ENCODE measurements around the gene RNF215.
A peak's percentile ranks its signal among the peaks of the same experiment; 100 is the strongest.
"Not testable (repeated sequence)": the region's sequence is repeated elsewhere in the genome, so short reads cannot be mapped to it uniquely, and the experiment has no call there.

RNF215 gene

DNA sequence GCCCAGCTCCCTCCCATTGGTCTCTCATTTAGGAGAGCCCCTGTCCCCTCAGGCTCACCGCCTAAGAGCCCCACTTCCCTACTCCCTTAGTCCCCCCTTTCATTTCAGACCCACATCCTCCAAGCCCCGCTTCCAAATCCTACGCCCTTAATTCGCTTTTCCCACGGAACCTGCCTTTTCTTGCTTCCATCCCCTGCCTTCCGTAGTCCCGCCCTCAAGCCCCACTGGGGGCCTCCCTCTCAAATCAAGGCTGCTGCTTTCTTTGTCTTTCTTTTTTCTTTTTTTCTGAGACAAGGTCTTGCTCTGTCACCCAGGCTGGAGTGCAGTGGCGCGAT, 30.0 kb downstream of the RNF215 start:
- DNase-seq: no peak

DNA sequence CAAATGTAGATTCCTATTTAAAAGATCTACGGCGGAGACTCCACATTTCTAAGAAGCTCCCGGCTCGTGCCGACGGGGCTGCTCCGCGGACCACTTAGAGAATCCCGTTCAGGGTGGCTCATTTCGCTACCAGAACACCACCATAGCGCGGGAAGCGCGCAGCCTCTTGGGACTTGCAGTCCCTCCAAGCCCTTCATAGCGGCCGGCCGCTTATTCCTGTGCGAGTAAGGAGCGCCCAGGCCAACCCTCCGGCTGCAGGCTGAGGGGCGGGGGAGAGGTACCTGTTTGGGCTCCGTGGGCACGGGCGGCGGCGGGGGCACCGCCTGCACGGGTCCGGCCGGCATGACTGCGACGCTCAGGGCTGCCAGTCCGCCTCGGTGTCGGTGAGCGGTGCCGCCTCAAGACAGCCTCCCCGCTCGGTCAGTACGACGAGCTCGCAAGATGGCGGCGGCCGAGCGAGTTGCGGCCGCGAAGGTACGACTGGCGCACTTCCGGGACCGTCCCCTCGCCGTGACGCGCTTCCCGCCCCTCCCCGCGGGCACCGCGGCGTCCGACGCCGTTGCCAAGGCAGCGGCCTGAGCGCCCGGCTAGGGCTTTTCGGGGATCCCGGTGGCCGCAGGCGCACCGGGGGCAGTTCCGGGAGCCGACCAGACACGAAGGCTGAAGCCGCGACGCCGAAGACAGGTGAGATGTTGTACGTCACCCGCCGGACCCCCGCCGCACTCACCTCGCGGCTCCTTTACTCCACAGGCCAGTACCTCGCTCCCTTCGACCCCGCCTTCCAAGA, 30.6 kb downstream of the RNF215 start, which contains the start of the genes CCDC157 and SF3A1:
TSS of gene CCDC157 (plus strand) at position 559 of the 787 bp plus-strand sequence. CDS start 8,994 bp downstream, outside the sequence.
TSS of gene SF3A1 (minus strand) at position 446 of the 787 bp plus-strand sequence. CDS start at position 344, 102 bp downstream.
- peak; percentile 89 for DNase-seq

DNA sequence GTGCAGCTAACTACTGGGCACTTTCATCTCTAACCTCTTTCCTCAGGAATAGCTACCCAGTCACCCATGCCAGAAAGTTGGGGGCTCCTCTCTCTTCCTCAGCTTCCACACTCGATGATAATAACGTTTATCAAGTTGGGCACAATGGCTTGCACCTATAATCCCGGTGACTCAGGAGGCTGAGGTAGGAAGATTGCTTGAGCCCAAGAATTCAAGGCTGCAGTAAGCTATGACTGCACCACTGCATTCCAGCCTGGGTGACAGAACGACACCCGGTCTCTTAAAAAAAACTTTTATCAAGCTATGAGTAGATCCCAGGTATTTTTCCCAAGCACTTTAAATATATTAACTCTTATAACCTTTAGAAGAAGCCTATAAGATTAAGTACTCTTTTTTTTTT, 32.6 kb downstream of the RNF215 start:
- no peak for DNase-seq

DNA sequence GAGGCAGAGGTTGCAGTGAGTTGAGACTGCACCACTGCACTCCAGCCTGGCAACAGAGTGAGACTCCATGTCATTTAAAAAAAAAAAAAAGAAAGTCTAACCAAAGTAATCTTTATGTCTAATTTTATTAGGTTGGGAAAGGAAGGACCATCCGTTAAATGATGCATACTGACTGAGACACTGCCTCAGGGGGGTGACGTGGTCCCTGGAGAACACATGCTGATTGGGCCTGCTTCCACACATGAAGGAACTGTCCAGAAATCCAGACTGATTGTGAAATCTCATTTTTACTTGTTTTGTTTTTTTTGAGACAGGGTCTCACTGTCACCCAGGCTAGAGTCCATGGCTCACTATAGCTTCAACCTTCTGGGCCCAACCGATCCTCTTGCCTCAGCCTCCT, 36.0 kb downstream of the RNF215 start:
- peak; percentile 60 for DNase-seq

DNA sequence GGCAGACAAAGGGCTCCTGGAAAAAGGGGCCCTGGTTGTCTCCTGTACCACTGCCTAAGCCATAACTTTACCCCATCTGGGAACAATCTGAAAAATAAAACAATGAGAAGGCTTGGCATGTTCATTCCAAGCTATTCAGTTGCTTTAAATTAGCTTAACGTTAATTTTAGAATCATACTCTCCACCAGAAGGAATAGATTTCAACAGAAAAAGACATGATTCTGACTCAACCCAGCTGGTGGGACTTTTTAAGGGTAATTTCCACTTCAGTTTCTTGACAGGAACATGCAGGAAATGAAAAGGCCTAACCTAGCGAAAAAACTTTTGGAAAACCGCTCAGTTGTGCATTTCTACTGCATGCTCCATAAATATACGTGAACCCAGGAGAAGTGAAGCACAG, 38.4 kb downstream of the RNF215 start:
- DNase-seq: no peak

DNA sequence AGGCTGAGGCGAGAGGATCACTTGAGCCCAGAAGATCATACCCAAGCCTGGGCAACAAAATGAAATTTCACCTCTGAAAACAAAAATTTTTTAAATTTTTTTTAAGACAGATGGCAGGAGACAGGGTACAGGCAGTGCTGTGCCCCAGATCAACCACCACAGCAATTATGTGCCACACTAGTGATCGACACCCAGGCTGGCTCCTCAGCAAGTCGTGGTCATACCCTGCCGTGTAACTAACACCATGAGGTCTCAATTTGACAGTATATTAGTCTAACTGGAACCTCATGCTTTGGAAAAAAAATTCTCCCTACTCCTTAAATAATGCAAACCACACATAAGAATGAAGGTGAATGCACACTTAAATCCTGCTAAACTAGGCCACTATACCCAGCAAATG, 38.8 kb downstream of the RNF215 start:
- DNase-seq: no peak

DNA sequence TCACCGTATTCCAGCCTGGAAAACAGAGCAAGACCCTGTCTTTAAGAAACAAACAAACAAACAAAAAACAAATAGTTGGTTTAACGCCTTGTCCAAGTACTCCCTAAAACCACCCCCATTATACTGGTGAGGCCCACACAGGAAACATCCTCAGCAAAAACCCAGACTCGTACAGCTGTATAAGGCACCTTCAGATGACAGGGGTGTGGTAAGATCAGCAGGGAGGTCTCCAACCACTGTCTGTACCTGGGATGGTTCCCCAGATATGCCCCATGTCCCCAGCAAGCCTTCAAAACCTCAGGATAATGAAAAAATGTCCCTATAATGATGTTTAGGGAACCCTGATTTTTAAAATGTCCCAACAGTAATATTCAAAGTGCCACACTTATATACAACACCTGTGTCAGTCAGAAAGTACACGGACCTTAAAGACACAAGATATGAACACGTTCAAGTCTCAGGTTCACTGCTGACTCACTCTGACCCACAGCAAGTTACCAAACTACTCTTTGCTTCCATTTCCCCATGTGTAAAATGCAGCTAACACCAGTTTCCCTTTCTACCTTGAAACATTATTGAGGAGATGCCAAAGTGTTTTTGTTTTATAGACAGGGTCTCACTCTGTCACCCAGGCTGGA, 39.8 kb downstream of the RNF215 start:
- DNase-seq: no peak

DNA sequence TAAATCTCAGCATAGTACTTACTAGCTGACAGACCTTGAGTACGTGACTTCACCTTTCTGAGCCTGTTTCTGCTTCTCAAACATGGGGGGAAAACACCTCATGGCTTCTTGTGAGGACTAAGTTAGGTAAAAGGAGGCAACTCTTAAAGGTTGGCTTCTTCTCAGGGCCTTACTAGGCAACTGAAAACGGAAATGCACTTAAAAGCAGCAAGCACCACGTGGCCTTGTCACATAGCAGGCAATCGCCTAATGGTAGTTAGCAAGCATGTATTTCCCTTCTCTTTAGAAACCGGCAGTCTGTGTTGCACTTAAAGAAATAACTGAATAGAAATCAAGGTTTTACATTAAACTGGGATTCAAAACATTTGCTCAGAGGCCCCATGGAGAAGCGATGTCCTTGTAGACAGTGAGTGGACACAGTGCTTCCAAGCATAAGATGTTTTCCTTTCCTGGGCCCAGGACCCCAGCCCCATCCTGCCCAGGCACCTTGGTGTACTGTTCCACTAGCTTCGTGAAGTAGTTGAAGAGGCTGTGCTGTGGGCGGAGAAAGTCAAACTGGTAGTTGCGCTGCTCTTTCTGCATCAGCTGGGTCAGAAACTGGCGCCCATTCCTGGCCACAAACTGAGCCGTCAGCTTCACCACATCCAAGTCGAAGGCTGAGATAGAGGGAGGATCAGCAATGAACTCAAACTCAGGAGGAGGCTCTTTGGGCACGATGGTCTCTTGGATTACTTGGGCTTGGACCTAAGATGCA, 42.6 kb downstream of the RNF215 start:
- DNase-seq: no peak

DNA sequence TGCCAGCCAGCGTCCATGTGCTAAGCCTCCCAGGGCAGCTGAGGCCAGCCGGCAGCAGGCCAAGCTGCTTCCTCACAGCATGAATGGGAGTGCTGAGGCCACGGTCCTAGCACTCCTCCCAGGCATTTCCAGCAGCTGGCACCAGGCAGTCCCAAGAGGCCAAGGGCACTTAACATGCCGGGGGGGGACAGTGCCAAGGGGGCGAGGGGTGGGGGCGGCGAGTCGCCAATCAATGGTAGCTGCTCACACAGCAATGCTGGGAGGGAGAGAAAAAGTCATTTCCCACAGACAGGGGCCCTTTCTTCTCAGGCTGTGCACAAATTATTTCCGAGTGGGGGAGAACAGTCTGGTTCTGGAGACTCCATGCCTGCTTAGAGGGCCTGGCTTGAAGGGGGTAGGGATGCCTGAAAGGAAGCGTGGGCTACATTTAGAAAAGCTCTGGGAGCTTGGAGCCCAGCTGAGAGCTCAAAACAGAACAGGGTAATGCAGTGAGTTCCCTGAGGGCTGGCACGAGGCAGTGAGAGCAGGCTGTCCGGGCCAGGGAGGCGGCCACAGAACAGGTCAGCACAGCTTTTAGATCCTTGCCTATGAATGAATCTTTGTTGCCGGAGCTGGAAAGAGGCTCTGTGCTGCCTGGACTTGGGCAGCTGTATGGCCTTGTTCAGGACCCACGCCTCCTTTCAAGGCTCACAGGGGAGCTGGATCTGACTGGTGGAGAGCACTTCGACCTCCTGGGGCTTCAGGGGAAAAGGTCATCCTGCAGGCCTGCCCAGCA, 46.1 kb downstream of the RNF215 start:
- DNase-seq: no peak

DNA sequence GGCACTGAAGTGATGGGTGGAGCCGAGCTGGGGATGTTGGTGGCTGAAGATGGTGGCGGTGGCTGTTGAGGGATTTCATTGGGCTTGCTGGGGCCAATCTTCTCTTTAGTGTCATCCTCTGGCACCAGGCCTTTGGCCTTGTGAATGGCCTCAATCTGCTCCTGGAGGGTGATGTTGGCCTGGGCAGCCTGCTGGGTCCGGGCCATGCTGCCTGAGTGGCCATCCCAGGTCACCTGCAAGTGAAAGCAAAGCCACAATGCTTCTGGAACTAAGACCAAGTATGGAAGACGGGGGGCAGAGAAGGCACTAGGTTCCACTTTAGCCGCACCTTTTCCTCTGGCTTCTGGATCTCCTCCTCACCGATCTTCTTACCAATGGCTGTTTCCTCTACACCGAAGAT, 48.4 kb downstream of the RNF215 start:
- DNase-seq: no peak

DNA sequence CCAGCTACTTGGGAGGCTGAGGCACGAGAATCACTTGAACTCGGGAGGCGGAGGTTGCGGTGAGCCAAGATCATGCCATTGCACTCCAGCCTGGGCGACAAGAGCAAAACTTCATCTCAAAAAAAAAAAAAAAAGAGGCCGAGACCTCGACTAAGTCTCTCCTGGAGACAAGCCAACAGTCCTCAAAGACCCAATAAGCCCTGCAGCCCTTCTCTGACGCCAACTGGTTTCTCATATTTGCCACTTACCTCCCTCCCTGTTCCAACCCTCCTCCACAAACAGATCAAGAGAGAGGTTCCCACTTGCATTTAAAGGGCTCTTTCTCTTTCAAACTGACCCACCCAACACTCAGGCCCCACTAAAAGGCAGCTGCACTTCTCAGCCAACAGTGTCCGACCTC, 48.9 kb downstream of the RNF215 start:
- DNase-seq: not testable (repeated sequence)

DNA sequence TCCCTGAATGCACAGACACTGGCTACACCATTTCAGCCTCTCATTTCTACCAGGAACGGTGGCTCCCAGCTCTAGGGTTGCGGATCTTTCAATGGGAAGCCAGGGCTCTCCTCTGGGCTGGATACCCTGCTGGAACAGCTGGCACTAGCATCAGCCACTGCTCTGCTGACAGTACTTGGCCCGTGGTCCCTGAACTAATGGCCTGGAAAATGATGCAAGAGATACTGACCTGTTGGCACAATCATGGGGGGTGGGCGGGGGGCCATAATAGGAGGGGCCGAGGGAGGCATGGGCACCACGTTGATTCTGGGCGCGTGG, 49.8 kb downstream of the RNF215 start:
- DNase-seq: no peak

DNA sequence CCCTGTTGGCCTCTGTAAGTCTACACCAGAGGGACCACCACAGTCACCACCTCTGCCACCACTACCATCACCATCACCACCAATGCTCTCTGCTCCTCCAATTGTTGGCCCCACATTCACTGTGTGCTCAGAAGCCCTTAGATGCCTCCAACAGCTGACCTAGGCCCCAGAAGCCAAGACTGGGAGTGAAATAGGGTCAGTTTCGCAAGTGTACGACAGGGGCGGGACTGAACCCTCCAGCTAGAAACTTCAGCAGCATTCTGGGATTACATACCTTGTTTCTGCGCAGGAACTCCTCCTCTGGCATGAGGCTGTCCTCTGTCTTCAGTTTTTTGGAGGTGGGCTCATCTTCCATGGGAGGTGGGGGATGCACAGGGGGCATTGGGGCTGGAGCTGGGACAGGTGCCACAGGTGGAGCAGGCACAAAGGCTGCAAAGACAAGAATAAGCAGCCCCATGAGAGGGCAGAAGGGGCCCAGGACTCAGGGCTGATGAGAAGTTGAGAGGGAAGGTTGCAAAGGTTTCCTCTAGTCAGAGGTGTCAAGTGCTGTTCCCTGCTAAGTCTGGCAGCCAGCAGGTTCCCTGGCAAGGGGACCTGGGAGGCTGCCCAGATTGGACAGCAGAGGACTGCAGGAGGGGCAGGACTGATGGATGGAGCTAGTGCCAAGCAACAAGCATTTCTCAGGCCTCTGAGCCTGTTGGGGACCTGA, 50.3 kb downstream of the RNF215 start:
- no peak for DNase-seq

DNA sequence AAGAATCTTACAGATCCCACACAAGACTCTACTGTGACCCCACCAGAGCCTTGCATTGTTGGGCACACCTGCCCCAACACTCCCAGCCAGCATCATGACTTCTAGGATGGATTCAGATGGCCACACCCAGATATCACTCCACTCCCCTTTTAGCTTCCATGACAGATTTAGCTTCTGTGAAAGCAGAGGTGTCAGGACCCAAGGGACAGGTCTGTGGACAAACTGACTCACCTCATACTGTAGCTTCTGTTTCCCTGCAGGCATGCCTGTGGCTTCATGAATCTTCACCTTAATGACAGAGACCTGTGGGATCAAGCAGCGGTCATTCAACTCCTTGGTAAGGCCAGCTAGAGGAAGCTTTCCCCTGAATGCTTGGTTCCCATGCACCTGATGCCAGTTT, 52.0 kb downstream of the RNF215 start:
- DNase-seq: no peak

DNA sequence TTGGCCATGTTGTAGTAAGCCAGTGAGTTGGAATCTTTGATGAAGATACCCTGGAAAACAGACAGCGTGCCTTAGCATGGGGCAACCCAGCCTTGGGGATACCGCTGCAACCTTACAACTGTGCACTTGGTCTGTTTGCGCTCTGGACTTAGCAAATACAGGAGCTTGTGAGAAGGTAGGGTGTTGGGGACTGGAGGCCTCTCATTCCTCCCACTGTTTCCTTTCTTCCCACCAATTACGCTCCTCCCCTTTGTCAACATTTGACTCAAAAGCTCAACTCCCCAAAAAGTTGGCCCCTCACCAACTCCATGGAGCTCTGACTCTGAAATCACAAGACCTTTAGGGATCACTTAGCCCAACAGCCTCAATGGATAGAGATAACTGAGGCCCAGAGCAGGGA, 52.6 kb downstream of the RNF215 start:
- DNase-seq: no peak

DNA sequence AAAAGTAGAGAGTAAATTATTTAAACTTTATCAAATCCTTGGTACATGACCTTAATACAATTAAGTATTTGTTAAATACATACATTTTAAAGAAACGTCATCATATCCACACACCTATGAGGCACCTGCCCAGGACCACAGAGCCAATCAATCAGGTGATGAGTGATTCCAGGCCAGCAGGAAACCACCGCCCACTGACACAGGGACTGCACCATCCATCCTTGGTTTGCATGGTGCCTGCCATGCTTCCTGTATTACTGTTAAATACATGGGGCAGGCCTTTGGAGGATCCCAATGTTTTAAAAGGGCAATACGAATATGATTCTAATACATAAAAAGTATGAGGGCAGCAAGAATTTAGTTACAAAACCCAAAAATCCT, 53.5 kb downstream of the RNF215 start:
- DNase-seq: no peak

DNA sequence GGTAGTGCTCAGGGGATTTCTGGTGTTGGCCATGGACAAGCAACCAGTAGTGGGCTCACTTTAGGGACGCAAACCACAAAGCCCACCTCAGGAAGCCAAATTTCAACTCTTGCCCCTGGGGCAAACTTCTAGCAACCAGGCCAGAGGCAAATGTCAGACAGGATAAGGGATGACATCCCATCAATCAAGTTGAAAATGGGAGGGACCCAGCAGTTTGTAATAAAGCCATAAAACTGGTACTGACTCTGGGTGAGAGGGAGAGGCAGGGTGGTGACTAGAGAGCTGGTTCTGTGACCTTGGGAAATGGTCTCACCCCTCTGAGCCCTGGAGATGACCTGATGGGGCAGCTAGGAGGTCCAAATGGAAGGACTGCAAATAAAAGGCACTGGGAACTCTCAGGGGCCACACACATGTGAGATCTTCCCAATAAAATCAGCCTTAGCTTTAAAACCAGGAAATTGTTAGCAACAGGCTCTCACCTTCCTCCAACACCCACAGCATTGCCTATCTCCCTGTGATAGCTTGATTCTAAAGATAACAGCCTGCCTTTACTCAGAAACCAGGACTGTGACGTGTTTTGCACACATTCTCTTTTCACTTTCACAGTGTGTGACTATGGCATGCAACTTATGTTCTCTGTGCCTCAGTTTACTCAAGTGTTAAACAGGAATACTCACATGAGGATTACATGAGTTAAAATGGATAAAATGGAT, 54.1 kb downstream of the RNF215 start:
- DNase-seq: no peak

DNA sequence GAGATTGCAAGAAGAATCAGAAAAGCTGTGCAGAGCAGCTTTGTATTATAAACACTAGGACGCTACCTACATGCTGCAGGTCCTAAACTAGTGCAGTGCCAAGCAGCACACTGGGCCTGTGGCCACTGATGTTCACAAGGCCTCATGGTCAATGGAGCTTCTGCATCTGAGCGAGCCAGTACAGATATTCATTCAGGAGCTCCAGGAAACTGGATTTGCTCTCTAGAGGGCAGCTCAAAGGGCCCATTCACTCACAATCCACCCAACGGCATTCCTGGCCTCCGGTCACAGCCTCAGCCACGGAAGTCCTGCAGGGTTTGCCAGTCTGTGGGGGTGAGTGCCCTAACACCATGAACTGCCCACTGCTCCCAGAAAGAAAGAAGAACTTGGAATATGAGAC, 54.7 kb downstream of the RNF215 start:
- no peak for DNase-seq
